ENCODE results near the gene ARPC1B. TPM values are rescaled to one million over a fixed set of nuclear protein-coding genes. Genes with fewer than 3 reads are reported as not detected.

Gene ARPC1B
- total RNA-seq, result 364 and 380 TPM in 2 replicates

DNA sequence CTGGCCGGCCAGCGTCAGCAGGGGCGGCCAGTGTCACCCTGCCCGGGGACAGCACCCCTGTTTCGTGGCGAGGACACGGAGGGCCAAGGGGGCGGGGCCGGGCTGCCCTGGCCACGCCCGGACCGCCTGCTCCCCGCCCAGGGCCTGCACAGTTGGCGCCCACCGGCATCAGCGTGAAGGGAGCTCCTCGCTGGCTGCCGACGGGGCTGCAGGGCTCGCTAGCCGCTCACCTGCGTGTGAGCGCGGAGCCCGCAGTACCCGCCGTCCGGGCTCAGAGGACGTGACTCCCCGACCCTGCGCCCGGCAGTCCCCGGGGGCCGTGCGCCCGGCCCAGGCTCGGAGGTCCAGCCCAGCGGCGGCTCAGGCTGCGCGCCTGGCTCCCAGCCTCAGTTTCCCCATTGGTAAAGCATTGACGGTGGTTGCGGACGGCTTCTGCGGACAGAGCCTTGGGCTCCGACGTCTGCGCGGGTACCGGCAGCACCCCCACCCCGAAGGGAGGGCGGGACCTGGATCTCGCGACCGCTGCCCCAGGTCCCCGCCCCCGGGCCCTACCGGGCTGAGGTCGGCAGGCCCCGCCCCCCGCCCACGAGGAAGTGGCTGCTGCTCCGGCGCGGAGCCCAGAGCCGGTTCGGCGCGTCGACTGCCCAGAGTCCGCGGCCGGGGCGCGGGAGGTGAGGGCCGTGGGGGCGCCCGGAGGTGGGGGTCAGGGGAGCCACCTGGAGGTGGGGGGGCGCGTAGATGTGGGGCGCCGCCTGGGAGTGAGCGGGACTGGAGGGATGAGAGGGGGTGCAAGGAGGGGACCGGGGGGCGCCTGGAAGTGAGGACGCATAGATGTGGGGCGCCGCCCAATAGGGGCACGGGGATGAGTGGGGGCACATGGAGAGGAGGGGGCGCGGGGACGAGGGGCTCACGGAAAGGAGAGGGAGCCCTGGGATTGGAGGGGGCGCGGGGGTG, at the start of gene ARPC1B:
Gene ARPC1B, plus strand, starts transcription at position 620 of the 954 bp plus-strand sequence. CDS start 10,985 bp downstream, outside the sequence.

DNA sequence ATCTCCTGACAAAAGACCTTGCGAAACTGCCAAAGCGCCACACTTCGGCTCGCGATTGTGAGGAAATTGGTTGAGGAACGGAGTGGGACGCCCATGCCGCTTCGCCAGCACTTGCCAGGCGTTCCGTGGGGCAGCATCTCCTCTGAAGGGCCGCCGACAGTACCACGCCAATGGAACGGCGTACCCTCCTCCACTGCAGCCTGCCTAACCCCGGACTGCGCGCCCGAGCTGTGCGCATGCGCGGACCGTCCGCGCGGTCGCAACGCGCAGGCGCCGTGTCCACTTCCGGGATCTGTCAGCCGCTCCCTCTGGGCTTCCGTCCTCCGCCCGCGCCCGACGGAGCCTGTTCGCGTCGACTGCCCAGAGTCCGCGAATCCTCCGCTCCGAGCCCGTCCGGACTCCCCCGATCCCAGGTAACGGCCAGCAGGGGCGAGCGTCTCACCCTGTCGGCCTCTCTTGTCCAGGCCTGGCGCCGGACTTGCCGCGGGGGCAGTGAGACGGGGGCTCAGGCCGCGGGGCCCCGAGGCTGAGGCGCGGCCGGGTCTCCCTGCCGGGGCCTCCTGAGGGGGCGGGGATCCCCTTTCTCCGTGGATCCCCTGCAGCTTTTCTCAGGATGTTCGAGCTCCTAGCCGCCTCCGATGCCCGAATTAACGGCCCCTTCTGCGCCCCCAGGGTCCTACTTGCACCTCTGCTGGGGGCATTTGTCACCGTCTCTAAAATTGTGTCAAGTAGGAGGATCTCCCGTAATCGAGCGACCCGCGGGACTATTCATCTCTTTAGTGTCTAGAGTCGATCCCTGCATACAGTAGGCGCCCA, 48.7 kb upstream of the ARPC1B start, which contains the start of gene ARPC1A:
Gene ARPC1A, plus strand, starts transcription at position 307 of the 816 bp plus-strand sequence. CDS start 7,456 bp downstream, outside the sequence.

DNA sequence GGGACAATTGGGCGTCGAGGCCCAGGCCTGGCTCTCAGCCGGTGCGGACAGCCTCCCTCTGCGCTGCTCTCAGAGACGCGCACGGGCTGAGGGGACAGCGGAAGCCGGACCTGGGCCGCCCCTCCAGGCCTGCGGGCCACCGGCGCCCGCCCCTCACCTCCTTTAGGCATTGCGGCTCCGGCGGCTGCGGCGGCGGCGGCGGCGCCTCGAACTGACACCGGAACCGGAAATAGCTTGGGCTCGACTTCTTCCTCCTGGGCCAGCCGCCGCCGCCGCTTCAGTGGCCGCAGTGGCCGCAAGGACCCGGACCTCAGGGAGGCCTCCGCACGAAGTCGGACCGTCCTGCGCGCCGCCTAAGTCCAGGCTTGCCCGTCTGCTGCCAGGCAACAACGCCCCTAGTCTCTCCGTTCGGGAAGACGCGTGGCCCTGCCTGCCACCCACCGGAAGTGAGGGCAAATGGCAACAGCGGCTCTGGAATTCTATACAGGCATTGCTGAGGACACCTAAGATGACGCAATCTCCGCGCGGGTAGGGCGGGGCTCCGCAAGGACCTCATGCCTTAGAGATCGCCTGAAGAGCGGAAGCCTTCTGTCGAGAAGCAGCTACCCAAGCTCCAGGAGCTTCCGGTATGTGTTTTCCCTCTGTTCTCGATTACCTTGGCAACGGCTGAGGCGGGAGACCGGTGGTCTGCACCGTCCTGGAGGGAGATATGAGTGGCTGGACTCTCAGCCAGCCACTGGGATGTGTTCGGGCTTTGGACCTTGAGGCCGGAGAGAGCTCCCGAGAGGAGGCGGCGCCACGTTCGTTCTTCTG, 34.1 kb downstream of the ARPC1B start, which contains the start of the genes BUD31 and PDAP1:
Gene BUD31, plus strand, starts transcription at position 591 of the 813 bp plus-strand sequence. CDS start 2,124 bp downstream, outside the sequence.
Gene PDAP1, minus strand, starts transcription at position 219 of the 813 bp plus-strand sequence. Its CDS starts 49 bp downstream, at position 170.

DNA sequence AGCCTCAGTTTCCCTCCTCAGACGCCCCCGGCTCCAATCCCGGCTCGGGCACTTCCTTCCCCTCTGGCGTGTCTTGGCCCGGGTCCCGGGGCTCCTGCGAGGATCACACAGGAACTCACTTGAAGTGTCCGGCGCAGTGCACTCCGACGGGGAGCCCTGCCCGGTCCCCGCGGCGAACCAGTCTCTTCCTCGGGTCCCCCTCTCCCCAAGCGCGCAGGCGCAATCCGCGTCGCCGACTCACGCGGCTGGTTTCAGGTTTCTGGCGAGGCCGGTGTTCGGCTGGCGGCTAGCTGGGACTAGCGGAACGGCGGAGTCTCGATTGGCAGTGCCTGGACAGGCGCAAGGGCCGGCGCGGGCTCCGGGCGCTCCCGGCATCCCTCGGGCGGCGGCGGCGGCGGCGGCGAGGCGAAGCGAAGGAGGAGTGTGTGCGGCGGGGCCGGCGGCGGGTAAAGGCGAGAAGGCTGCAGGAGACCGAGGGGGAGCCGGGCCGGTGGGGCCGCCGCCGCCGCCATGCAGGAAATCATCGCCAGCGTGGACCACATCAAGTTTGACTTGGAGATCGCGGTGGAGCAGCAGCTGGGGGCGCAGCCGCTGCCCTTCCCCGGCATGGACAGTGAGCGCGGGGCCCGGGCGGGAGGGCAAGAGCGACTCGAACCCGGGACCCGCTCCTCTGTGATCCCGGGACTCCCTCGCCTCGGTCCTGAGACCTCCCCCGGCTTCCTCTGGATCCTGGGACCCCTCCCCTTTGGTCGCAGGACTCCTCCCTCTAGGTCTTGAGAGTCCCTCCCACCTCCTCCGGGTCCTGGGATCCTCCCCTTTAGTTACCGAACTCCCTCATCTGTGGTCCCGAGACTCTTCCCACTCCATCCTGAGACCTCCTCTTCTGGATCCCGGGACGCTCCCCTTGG, 64.3 kb downstream of the ARPC1B start, which contains the start of the genes CPSF4 and PTCD1:
Gene CPSF4, plus strand, starts transcription at position 371 of the 908 bp plus-strand sequence. Its CDS starts 140 bp downstream, at position 511.
Gene PTCD1, minus strand, starts transcription at position 226 of the 908 bp plus-strand sequence. CDS start 3,556 bp downstream, outside the sequence.

Other genes starting within 250 kb of the ARPC1B start
- gene SMURF1, start 230.6 kb upstream of the ARPC1B start, total RNA-seq, result 10.4 and 12.4 TPM in 2 replicates
- gene KPNA7, start 166.6 kb upstream of the ARPC1B start, total RNA-seq, result not detected in 2 replicates
- not detected in 2 replicates for gene MYH16, start 101.9 kb upstream of the ARPC1B start, total RNA-seq
- 80.8 and 88.4 TPM in 2 replicates for gene ARPC1A, start 48.8 kb upstream of the ARPC1B start, total RNA-seq
- gene PDAP1, start 33.9 kb downstream of the ARPC1B start, total RNA-seq, result 64.9 and 77.7 TPM in 2 replicates
- gene BUD31, start 34.2 kb downstream of the ARPC1B start, total RNA-seq, result 71.8 and 77.4 TPM in 2 replicates
- gene PTCD1, start 64.1 kb downstream of the ARPC1B start, total RNA-seq, result 3.9 and 6.7 TPM in 2 replicates
- 14.2 and 29.7 TPM in 2 replicates for gene CPSF4, start 64.2 kb downstream of the ARPC1B start, total RNA-seq
- gene ATP5MF, start 91.4 kb downstream of the ARPC1B start, total RNA-seq, result 1,347 and 1,860 TPM in 2 replicates
- gene ZNF789, start 98.2 kb downstream of the ARPC1B start, total RNA-seq, result 1.0 and 1.8 TPM in 2 replicates
- gene ZNF394, start 125.6 kb downstream of the ARPC1B start, total RNA-seq, result 15.4 and 18.4 TPM in 2 replicates
- 5.7 and 5.9 TPM in 2 replicates for gene ZKSCAN5, start 129.9 kb downstream of the ARPC1B start, total RNA-seq
- gene FAM200A, start 177.4 kb downstream of the ARPC1B start, total RNA-seq, result 3.6 and 4.9 TPM in 2 replicates
- 36.0 and 51.3 TPM in 2 replicates for gene ZNF655, start 183.9 kb downstream of the ARPC1B start, total RNA-seq
- gene TMEM225B, start 223.5 kb downstream of the ARPC1B start, total RNA-seq, result 0.87 TPM in 1 of 2 replicates, not detected in the other
- 6.1 and 6.3 TPM in 2 replicates for gene ZSCAN25, start 242.2 kb downstream of the ARPC1B start, total RNA-seq